HG02798 (cell line): ENCODE data around the gene HLA-DQA1.
"Not testable (repeated sequence)": the region's sequence is repeated elsewhere in the genome, so short reads cannot be mapped to it uniquely, and the experiment has no call there.

Experiments used
- ATAC-seq: cut with Tn5 transposase; IDR thresholded peaks from one replicate; pipeline ENCODE4 v1.9.1; 2021; ENCODE audit warnings: mild to moderate bottlenecking; ENCODE audit not compliant: unreplicated experiment, poor library complexity

The HLA-DQA1 gene

DNA sequence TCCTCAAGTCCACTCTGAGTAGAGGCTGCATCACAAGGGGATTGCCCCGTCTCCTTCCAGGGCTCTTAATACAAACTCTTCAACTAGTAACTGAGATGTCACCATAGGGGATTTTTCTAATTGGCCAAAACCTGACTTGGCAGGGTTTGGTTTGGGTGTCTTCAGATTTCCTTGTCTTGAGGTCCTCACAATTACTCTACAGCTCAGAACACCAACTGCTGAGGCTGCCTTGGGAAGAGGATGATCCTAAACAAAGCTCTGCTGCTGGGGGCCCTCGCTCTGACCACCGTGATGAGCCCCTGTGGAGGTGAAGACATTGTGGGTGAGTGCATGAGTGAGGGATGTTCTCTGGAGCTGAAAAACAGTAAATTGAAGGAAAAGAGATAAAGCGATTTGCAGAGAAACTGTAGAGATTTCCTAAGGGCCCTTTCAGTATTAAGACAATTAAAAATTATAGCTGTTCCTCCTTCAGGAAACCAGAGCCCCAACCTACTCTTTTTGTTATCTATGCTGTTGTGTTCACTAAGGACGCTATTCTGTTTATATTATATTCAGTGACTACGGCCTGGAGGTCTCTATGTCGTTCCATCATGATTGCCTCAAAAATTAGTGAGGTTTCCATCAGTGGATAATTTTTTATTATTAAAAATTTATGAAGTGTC, at the start of gene HLA-DQA1:
HLA-DQA1 (plus strand) TSS at position 188 of the 662 bp plus-strand sequence; CDS start at position 241, 53 bp downstream.
- ATAC-seq: peak; percentile 85

DNA sequence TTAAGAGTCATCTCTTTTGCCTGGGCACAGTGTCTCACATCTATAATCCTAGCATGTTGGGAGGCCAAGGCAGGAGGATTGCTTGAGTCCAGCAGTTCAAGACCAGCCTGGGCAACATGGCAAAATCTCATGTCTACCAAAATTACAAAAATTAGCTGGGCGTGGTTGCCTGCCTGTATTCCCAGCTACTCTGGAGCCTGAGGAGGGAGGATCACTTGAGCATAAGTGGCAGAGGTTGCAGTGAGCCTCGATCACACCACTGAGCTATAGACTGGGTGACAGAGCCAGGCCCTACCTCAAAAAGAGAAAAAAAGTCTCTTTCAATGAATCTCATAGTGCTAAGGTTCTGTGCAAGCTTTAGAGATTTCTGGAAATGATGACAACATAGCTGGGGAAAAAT, 49.0 kb upstream of the HLA-DQA1 start:
- no peak for ATAC-seq

DNA sequence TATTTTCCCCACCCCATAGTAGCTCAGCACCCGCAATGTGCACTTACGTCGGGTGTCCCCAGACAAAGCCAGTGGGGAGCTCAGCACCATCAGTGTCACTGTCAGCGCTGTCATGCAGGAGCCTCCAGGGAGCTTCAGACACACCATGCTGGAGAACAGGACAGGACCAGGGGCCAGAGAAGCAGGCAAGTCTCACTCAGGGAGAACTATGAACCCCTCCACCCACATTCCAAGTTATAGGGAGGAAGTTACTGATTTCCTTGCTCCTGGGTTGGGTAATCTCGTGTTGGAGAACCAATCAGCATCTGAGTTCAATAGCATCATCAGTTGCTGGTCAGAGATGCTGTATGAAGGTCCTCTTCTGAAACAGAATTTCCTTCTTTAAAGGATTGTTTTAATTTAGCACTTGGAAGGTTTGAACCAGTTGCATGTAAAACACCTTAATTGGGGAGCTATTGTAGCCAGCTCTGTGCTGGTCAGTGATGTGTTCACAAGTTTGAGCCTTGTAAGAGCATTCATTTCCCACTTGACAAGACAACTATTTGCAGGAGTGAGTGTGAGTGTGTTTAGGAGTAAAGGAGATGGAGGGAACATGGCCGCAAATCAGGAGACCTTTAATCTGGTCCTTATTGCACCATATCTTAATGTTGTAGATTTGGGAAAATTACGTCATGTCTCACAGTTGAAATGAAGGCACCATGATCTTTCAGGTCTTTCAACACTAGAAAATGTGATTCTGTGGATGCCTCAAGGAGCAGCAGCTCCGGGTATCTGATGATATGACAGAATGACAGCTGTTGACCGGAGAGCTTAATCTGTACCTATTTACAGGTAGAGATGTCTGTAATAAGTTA, 47.4 kb upstream of the HLA-DQA1 start, which contains the start of gene HLA-DRB1:
HLA-DRB1 (minus strand) TSS at position 253 of the 854 bp plus-strand sequence; CDS start at position 147, 106 bp downstream.
- peak; percentile 97 for ATAC-seq

DNA sequence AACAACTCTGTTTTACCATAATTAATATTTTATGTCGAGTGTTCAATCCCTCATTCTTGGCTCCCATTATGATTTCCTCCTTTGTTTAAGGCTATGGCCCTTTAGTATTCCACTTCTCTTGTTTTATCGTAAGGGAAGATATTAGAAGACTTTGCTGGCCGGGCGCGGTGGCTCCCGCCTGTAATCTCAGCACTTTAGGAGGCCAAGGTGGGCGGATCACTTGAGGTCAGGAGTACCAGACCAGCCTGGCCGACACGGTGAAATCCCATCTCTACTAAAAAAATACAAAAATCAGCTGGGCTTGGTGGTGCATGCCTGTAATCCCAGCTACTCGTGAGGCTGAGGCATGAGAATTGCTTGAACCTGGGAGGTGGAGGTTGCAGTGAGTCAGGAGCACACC, 46.5 kb upstream of the HLA-DQA1 start:
- ATAC-seq: not testable (repeated sequence)

DNA sequence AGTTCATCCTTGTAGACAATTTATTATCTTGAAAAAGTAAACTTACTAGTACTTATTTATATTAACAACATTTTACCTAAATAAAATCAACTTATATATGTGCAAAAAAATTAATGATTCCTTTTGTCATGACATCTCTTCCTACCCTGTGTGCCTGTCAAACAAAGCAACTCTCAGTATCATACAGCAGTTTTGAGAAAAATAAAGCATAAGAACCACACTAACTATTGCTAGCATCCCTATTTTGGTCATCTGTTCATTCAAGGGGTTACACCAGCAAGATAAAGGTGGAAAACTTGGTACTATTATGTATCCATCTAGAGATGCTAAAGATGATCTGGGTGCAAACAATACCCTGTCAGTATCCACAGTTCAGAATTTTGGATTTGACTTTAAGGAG, 40.2 kb upstream of the HLA-DQA1 start:
- ATAC-seq: no peak

DNA sequence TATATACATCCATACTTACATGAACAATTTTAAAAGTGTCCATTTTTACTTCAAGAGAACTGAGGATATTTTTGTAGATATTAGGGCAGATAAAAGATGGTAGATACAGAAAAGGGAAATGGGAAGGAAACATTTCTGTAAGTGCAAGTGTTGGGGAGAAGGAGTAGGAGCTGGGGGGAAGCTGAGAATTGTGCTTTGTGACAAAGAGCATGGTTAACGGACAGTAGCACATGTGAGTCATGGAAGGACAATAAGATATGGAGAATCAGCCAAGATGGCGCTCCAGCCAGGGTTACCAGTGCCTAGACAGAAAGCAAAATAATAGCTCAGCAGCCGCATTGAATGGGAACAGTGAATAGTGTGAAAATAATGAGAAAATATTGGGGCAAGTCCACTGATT, 34.8 kb upstream of the HLA-DQA1 start:
- ATAC-seq: no peak

DNA sequence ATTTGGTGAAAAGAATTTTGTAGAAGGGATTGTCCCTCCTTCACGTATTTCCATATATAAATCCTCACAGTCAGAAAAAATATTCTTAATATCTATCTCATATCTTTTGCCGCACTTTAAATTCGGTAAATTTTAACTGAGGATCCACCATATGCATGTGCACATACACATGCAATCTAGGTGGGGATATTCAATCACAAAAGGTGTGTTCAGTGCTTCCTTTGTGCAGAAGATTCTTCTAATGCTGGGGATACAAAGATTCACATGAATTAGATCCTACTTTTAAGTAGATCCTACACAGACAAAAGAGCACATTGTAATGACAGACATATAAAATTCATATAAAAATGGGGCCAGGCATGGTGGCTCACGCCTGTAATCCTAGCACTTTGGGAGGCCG, 34.0 kb upstream of the HLA-DQA1 start:
- ATAC-seq: no peak

DNA sequence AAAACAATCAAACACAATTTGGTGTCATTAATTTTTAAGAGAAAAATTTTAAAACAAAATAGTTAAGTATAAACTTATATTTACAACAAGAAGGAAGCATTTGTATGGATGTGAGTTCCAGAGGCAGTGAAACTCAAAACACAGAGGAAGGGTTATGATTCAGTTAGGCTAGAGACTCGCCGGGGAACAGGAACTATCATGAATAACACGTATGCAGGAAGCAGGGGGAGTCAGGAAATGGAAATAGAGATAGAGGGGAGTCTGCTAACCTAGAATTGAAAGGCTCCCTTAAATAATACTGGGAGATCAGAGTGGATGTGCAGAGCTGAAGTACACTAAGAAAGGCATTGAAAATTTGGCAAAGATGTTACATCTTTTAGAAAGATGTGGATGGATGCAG, 33.3 kb upstream of the HLA-DQA1 start:
- peak; percentile 6 for ATAC-seq

DNA sequence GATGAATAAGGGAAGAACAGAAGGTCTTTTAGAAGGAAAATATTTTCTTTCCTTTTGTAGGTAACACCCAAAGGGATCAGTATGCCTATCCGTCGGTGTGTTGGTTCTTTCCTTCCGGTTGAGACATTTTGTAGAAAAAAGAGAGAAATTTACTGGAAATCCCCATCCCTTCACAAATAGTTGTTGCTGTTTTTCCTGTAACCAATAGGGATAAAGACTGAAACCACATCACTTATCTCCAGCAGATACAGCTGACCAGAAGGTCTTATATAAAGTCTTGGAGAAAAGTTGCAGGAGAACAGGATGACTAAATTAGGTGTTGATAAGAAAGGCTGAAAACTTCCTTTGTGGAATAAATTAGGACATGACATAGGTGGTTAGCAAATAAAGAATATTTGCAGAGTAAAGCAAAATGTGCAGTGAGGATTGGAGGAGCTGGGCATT, 32.8 kb upstream of the HLA-DQA1 start:
- ATAC-seq: peak; percentile 44

DNA sequence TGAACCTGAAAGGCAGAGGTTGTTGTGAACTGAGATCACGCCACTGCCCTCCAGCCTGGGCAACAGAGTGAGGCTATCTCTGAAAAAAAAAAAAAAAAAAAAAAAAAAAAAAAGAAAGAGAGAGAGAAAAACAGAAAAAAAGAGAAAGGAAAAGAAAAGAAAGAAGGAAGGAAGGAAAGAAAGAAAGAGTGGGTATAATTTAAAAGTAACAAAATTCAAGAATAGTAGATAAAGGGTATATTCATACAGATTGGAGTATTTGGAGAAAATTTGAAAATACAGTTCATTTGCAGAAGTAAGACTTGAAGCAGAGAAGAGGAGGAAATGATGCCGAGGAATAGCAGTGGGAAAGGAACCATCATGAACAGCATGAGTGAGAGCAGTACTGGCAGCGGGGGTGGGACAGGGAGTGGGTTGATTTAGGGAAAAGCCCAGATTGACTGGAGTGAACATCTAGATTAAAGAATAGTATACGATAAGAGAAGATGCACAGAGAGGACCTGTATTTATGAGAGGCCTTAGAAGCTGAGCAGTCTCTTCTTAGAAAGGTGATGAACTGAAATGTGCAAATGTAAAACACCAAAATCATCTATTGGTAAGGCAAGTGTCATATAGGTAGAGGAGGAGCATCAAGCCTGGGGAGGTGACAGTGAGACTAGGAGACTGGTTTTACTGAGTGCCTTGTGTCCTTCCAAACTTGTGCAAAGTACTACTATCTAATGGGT, 29.8 kb upstream of the HLA-DQA1 start:
- ATAC-seq: no peak

DNA sequence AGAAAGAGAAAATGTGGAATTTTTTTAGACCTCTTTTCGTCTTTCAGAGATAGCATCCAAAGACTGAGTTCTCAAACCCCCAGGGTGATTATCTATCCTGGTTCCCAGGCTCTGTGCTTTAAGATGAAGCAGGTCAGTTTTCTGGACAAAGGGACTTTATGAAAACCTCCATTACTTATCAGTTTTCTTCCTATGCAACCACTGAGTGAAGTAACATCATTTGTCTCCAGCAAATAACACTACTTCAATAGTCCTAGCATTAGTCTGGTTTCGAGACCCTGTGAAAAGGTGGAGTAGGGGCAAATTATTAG, 29.3 kb upstream of the HLA-DQA1 start:
- no peak for ATAC-seq

DNA sequence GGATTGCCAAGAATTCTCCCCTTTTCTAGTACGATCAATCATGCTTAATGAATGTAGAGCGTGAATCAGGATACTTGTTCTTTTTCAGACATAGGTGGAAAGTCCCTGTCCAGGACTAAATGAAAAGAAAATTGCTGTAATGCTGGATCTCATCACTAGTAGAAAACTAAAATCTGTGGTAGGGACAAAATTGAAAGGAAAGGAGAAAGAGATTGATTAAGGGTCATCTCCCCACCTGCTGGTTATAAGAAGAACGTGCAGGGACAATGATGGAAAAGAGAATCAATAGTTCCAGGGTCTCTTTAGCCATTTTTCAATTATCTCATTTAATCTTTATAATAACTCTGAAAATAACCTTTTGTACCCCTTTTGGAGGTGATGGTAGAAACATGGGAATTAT, 28.8 kb upstream of the HLA-DQA1 start:
- no peak for ATAC-seq

DNA sequence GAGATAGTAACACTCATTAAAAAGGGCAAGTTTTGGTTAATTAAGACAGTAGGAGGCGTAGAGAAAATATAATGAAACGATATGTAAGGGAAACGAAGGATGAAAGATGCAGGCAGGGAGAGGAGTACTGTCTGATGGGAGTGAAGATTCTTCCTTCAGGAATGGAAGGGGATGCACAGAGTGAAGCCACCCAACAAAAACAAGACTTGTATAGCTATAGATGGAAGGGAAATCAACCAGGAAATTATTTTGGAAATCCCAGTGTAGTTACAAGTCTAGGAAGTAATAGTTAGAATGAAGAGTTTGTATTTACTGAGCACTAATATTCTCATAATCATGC, 27.8 kb upstream of the HLA-DQA1 start:
- no peak for ATAC-seq

DNA sequence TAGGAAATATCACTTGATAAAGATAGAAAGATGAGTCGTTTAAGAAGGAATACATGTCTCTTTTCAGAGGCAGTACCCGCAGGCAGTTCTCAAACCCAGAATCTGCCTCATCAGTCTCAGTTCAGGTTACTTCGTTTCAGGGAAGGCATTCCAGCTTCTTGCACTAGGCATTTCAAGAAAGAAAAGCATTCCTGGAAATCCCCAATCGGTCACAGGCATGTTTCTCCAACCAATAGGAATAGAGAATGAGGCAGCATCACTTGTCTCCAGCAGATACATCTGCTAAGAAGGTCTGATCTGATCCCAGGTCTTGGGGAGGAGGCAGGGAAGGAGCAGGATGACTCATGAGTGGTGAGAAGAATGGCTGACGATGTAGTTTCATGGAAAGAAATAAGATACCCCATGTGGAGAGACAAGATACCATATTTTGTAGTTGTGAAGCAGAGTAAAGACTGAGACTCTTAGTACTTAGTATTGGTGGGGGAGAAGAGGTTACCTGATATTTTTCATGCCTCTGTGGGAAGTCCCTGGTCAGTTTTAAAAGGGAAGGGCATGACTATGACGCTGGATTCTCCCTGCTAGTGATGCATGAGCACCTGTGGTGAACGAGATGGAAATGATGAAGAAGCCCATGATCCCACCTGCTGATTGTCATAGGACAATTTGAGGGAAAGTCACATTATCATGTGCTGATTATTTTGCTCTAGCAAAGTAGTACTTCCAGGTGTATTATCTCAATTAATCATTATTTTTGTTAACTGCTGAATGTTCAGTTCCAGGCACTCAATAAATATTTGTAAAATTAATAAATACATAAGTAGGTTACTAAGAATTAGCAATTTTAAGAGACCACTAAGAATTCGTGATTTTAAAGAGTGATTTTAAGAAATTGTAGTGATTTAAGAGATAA, 27.2 kb upstream of the HLA-DQA1 start:
- peak; percentile 92 for ATAC-seq

DNA sequence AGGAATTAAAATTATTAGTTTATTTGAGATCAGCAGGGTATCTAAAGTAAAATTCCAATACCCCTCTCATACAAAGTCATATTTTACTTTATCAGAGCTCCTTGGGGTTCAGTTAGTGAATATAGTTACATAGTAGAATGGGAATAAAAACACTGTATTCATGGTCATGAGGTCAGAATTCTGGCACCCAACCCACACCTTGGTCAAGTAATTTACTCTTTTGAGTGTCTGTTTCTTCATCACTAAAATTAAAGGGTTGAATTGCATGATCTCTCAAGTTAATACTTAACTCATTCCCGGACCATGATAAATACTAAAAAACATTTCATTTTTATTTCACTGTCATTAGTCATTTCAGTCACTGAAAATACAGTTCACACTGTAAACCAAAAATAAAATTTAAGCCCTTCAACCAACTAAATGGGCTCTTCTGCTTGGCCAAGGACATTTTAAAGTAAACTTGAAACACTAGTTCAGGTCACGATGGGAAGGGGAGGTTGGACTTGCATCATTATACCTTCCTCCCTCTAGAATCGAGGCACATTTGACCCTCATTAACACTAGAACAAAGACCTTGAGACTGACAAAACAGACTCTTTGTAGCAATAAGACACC, 26.4 kb upstream of the HLA-DQA1 start:
- no peak for ATAC-seq

DNA sequence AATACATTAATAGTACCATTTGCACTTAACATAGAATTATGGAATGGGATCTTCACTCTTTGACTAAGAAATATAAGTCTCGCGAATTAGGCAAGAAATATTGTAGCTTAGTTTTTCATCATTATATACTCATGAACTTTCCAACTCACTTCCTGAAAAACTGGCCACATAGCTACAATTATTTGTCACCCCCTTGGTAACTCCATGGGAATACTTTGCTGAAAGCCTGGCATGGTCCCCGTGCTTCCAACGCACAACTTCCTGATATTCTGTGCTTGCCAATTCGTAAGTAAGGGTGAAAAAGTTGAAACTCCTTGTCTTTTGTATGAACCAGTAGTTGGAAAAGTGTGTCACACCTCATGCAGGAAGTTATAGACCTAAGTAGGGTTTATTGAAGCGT, 23.7 kb upstream of the HLA-DQA1 start:
- no peak for ATAC-seq

DNA sequence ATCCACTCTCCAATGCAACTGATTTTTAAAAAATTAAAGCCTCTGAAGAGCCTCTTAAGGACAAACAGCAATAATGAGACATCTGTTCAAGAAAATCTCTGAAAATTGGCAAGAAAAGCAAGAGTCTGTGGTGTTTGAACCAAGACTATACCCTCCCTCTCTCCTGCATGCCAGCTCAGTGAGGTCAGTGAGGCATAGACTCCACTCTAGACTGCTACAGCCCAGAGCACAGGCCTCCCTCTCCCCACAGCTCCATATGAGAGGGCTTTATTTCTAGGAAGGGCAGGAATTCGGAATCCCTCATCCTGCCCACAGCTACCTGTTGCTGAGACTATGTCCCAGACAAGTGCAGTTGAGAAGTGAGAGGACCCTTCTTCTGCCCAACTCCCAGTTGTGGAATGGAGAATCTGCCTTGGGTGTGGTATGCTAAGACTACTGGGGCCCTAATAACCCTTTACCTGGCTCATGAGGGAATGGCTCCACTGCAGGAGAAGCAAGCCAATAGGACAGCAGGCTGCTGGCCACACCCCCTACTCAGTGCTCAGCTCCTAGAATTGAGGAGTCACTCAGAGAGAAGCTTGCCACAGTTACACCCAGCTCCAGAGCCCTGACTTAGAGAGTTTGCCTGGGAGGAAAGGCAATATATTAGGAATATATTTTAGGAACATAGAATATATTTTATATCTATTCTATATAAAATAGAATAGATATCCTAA, 22.7 kb upstream of the HLA-DQA1 start:
- ATAC-seq: no peak

DNA sequence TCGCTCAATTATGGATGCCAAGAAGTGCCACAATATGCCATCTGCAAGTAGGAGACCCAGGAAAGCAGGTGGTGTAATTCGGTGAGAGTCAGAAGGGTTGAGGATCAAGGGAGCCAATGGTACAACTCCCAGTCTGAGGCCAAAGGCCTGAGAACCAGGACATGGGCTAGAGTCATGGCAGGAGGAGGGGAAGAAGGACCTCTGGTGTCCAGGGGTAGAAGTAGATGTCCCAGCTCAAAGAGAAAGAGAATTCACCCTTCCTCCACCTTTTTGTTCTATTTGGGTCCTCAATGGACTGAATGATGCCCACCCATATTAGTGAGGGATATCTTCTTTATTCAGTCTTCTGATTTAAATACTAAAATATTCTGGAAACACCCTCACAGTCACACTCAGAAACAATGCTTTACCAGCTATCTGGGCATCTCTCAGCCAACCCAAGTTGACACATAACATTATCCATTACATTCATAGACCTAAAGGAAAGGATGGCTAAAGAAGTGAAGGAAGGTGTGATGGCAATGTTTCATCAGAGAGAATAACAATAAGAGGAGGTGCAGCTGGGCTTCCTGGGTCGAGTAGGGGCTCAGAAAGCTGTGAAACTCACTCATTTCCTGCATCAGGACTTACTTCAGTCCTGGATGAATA, 21.2 kb upstream of the HLA-DQA1 start:
- no peak for ATAC-seq

DNA sequence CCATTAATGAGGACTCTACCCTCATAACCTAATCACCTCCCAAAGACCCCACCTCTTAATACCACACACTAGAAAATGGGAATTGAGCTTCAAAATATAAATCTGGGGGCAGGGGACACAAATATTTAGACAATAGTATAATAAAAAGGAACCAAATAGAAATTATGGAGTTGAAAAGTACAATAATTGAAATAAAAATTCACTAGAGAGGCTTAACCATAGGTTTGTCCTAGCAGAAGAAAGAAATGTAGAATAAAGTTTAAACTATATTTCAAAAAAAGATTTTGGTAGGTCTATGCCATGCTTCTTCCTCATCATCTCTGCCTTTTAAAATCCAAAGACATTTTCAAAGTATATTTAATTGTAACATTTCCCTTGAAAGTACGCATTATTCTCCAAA, 19.5 kb upstream of the HLA-DQA1 start:
- ATAC-seq: no peak
